ENCODE results near the gene RPL39L. TPM values are rescaled to one million over a fixed set of nuclear protein-coding genes. Genes with fewer than 3 reads are reported as not detected.
"Not testable (repeated sequence)": the region's sequence is repeated elsewhere in the genome, so short reads cannot be mapped to it uniquely, and the experiment has no call there.

Gene RPL39L
- total RNA-seq, 1 experiment from 2014 or later, result 35.6 TPM

DNA sequence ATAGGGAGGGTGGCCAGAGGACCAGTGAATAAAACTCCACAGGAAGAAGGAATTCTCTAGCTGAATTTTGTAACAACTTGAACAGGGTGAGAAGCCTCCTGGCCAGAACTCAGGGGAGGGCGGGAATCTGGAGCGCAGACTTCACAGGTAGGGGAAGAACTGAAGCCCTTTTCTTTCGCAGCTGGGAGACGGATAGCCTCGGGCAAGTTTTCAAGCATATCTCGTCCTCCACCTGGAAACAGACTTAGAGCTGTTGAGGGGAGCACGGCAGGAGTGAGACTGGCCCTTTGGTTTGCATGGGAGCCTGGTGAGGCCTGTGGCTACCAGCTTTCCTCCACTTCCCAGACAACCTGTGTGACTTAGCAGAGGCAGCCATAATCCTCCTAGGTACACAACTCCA is 10.9 kb upstream of the RPL39L start:
- in situ Hi-C loops (cut with HindIII; ENCODE audit: low pct_unique_long_range_greater_than_20kb, low sequenced_read_pairs), result no loop called here
- DNase-seq (ENCODE audit: low read depth, low spot score), result no peak

DNA sequence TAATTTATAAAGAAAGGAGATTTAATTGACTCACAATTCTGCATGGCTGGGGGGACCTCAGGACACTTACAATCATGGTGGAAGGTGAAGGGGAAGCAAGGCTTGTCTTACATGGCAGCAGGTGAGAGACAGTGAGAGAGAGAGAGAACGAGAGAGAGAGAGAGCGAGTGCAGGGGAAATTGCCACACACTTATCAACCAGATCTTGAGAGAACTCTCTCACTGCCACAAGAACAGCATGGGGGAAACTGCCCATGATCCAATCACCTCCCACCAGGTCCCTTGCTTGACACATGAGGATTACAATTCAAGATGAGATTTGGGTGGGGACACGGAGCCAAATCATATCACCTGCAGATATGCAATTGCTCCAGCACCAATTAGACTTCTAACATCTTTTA is 7.1 kb upstream of the RPL39L start:
- in situ Hi-C loops (cut with HindIII; ENCODE audit: low pct_unique_long_range_greater_than_20kb, low sequenced_read_pairs), result no loop called here
- DNase-seq (ENCODE audit: low read depth, low spot score), result no peak

GRCh38 chr3:187145149-187145895 is 6.0 kb upstream of the RPL39L start:
- DNase-seq (ENCODE audit: low read depth, low spot score), result no peak
- in situ Hi-C loops (cut with HindIII; ENCODE audit: low pct_unique_long_range_greater_than_20kb, low sequenced_read_pairs), result no loop called here

GRCh38 chr3:187139895-187140253 is 578 bp upstream of the RPL39L start:
- no peak for DNase-seq (ENCODE audit: low read depth, low spot score)
- in situ Hi-C loops (cut with HindIII; ENCODE audit: low pct_unique_long_range_greater_than_20kb, low sequenced_read_pairs), result no loop called here

DNA sequence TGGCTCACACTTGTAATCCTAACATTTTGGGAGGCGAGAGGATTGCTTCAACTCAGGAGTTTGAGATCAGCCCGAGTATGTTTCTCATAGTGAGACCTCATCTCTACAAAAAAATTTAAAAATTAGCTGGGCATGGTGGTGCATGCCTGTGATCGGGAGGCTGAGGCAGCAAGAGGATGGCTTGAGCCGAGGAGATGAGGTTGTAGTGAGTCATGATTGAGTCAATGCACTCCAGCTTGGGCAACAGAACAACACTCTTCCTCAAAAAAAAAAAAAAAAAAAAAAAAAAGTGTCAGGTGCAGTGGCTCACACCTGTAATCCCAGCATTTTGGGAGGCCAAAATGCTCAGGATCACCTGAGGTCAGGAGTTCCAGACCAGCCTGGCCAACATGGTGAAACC is 2.4 kb downstream of the RPL39L start:
- in situ Hi-C loops (cut with HindIII; ENCODE audit: low pct_unique_long_range_greater_than_20kb, low sequenced_read_pairs), result no loop called here
- DNase-seq (ENCODE audit: low read depth, low spot score), result no peak

DNA sequence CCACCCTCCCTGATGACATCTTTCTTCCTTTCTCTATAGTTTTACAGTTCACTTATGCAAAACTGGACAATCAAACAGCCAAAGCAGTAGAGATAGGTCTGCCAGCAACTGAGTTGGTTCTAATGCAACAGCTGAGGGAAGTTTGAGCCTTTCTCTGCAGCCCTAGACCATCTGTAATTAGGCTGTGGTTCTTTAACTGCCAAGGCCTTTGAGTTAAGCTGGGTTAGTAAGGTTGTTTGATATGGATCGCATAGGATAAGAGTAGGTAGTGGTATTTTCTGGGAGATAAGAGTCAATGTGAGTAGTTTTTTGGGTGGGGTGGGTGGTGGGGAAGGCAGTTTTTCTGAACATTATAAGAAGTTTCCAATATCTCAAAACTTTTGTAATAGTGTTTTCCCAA is 3.0 kb downstream of the RPL39L start:
- no peak for DNase-seq (ENCODE audit: low read depth, low spot score)
- in situ Hi-C loops (cut with HindIII; ENCODE audit: low pct_unique_long_range_greater_than_20kb, low sequenced_read_pairs), result no loop called here

DNA sequence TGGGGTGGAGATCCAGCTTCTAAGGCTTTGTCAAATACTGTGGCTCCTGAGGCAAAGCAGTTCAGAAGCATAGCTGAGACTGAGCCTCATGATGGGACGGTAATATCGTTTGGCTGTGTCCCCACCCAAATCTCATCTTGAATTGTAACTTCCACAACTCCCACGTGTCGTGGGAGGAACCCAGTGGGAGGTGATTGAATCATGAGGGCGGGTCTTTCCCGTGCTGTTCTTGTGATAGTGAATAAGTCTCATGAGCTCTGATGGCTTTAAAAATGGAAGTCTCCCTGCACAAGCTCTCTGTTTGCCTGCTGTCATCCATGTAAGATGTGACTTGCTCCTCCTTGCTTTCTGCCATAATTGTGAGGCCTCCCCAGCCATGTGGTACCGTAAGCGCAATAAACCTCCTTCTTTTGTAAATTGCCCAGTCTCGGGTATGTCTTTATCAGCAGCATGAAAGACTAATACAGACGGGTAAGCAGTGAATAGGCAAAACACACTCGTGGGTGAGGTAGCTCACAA is 4.1 kb downstream of the RPL39L start:
- DNase-seq (ENCODE audit: low read depth, low spot score); in situ Hi-C loops (cut with HindIII; ENCODE audit: low pct_unique_long_range_greater_than_20kb, low sequenced_read_pairs): not testable (repeated sequence)

DNA sequence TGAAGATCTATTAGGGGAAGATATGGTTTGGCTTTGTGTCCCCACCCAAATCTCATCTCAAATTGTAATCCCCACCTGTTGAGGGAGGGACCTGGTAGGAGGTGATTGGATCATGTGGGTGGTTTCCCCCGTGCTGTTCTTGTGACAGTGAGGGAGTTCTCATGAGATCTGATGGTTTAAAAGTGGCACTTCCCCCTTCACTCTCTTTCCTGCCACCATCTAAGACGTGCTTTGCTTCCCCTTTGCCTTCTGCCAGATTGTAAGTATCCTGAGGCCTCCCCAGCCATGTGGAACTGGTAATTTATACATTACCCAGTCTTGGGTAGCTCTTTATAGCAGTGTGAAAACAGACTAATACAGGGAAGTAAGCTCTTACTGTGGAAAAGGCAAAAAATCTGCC is 6.1 kb downstream of the RPL39L start:
- DNase-seq (ENCODE audit: low read depth, low spot score); in situ Hi-C loops (cut with HindIII; ENCODE audit: low pct_unique_long_range_greater_than_20kb, low sequenced_read_pairs): not testable (repeated sequence)

DNA sequence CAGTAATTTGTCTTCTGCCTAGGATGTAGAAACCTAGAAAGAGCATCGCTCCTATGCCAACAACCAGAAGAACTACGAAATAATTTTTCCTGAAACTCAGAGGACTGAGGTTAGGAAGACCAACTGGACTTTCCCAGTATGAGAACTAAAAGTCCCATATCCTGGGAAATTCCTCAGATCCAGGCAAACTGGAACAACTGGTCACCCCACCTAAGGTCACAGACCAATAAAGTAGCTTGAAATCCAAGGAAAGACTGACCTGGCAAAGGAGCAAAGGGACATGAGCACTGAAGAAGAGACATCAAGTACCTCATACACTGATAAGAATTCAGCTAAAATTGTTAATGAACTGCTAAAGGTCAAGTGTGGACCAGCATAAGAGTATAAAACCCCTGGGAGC is 6.6 kb downstream of the RPL39L start:
- in situ Hi-C loops (cut with HindIII; ENCODE audit: low pct_unique_long_range_greater_than_20kb, low sequenced_read_pairs), result no loop called here
- no peak for DNase-seq (ENCODE audit: low read depth, low spot score)

GRCh38 chr3:187131981-187132380 is 7.3 kb downstream of the RPL39L start:
- in situ Hi-C loops (cut with HindIII; ENCODE audit: low pct_unique_long_range_greater_than_20kb, low sequenced_read_pairs), result no loop called here
- no peak for DNase-seq (ENCODE audit: low read depth, low spot score)

- in situ Hi-C loops (cut with HindIII; ENCODE audit: low pct_unique_long_range_greater_than_20kb, low sequenced_read_pairs), result no loop called here
- DNase-seq (ENCODE audit: low read depth, low spot score), result peak; percentile 23
Observed at GRCh38 chr3:187130346-187131066, 8.8 kb downstream of the RPL39L start.

DNA sequence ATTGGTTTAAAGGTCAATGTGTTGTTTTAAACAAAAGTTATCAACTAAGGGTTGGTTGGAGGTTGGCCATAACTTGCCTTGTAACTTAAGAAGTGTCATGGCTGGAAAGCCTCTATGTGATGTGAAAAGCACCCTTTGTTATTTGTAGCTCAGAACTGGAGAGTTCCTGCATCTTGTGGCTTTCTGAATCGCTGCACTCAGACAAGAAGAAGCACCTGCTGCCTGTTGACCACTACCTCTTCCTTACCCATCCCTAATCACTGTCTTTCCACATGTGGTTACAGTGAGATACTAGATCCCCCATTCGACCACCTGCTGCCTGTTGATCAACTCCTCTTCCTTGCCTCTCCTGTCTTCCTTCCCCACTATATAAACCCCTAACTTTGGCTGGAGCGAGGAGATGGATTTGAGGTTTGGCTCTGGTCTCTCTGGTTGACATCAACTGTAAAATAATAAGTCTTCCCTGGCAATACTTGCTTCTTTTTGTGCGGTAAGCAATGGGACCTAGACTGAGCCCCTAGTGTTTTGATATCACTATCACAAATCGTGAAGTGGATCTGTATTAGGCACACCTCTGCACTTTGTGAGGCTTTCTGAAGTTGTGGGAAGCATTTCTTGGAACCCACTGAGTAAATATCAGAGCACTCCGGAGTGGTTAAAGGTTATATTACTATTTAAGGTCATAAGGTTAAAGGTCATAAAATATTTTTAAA is 13.8 kb downstream of the RPL39L start:
- in situ Hi-C loops (cut with HindIII; ENCODE audit: low pct_unique_long_range_greater_than_20kb, low sequenced_read_pairs), result no loop called here
- peak; percentile 5 for DNase-seq (ENCODE audit: low read depth, low spot score)

DNA sequence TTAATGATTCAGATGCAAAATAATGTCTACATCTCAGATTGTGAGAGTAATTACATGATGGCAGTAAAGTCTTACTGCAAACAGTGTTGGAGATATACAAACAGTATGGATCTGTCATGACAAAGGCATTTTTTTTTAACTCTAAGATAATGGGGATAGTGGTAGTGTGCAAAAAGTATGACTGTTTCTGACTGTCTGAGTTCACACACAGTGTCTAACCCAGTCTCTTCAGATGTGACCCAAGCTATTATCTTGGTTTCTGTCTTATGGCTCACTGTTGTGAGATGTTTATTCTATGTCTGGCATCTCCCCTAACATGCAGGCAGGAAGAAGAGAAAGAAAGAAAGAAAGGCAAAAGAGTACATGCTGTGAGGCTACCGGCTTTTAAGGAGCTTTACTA is 17.0 kb downstream of the RPL39L start:
- no peak for DNase-seq (ENCODE audit: low read depth, low spot score)
- in situ Hi-C loops (cut with HindIII; ENCODE audit: low pct_unique_long_range_greater_than_20kb, low sequenced_read_pairs), result no loop called here

DNA sequence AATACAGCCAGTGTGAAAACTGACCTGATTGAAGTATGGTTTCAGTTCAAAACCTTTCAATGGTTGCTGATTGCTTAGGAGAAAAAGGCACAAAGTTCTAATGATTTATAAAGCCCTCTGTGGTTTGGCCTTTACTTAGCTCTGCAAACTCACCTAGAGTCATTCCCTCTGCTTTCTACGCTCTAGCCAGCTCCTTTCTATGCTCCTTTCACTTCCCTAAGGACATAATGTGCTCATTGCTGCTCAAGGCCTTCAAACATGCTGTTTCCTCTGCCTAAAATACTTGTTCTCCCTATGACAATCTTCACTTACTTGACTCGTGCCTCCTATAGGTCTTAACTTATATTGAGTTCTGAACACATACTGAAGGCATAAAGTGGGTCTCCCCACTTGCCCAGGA is 19.0 kb downstream of the RPL39L start:
- in situ Hi-C loops (cut with HindIII; ENCODE audit: low pct_unique_long_range_greater_than_20kb, low sequenced_read_pairs), result no loop called here

GRCh38 chr3:187114511-187114910 is 24.8 kb downstream of the RPL39L start:
- no peak for DNase-seq (ENCODE audit: low read depth, low spot score)
- in situ Hi-C loops (cut with HindIII; ENCODE audit: low pct_unique_long_range_greater_than_20kb, low sequenced_read_pairs), result no loop called here

More for the DNA sequence above, 19.0 kb downstream of the RPL39L start:
- DNase-seq (ENCODE audit: low read depth, low spot score), result no peak

DNA sequence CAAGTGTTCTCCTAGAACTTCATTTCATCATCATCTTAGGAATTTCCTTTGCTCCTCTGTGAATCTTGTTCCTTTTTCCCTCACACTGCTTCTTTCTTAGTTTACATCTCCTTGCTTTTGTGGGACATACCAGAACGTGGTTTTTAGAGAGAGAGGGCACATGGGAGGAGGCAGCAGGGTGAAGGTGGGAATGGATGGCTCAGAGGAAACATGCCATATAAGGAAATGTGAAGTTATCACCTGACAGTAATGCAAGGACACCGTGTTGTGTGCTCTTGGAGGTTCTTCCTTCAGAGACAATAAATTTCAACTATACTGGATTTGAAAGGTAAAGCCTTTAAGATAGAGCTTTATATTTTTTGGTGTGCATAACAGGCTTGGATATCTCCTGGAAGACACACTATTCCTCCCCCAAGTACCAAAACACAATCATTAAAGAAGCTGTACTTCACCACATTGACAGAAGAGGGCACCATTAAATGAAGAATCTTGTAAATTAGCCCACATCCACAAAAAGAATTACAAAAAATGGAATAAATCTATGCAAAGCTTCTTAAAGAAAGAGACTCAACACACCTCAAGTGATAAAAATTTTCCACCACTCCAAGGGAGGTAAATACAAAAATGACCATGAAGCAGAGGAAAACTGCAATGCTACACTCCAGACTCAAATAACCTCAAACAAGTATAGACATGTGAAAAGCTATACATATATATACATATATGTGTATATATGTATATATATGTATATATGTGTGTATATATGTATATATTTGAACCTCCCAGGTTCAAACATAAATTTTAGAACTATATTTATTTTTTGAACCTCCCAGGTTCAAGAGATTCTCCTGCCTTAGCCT is 26.1 kb downstream of the RPL39L start:
- in situ Hi-C loops (cut with HindIII; ENCODE audit: low pct_unique_long_range_greater_than_20kb, low sequenced_read_pairs), result no loop called here
- peak; percentile 61 for DNase-seq (ENCODE audit: low read depth, low spot score)

DNA sequence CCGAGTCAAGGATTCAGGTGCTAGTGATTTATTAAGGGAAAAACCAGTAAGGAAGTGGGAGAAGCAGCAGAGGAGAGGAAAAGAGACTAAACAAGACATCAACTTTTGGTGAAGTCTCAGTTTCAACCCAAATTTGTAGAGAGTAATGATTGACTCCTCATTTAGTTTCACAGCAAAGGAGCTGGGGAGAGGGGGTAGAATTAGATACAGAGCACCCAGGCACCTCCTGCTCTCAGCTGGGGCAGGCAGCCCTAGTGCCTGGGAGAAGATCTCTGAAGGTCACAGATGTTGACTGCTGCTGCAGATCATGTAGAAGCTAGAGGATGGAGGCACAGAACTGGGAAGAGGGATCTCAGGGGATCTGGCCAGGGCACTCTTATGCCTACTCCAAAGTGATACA is 29.1 kb downstream of the RPL39L start:
- no peak for DNase-seq (ENCODE audit: low read depth, low spot score)
- in situ Hi-C loops (cut with HindIII; ENCODE audit: low pct_unique_long_range_greater_than_20kb, low sequenced_read_pairs), result no loop called here

- in situ Hi-C loops (cut with HindIII; ENCODE audit: low pct_unique_long_range_greater_than_20kb, low sequenced_read_pairs), result no loop called here
- no peak for DNase-seq (ENCODE audit: low read depth, low spot score)
Observed at GRCh38 chr3:187107989-187108388, 31.3 kb downstream of the RPL39L start.

Data from SK-MEL-5 (cell line).